Osteoblast (primary cell): ENCODE results near the gene IL7R. TPM values are rescaled to one million over a fixed set of nuclear protein-coding genes. Genes with fewer than 3 reads are reported as not detected.

ENCODE experiments used
- DNase-seq: peaks from one replicate; pipeline ENCODE4 v3.0.0; 2011; ENCODE audit warnings: low spot score, mixed read lengths; ENCODE audit not compliant: insufficient read length; ENCODE audit errors: missing footprints
- H2AFZ ChIP-seq: 2 replicates; pipeline ENCODE4 v1.6.0; 2011; ENCODE audit warnings: mild to moderate bottlenecking, low read length
- H3K27ac ChIP-seq: 2 replicates; pipeline ENCODE4 v1.5.1; 2011; ENCODE audit warnings: mild to moderate bottlenecking, low read depth, low read length, moderate library complexity
- H3K27me3 ChIP-seq: 2 replicates; pipeline ENCODE4 v1.6.0; 2012; ENCODE audit warnings: mild to moderate bottlenecking, control low read depth, inconsistent platforms, low read length, moderate library complexity; ENCODE audit not compliant: insufficient read depth
- H3K36me3 ChIP-seq: 2 replicates; pipeline ENCODE4 v1.5.1; 2011; ENCODE audit warnings: mild to moderate bottlenecking, low read length, control low read depth, moderate library complexity; ENCODE audit not compliant: insufficient read depth
- H3K4me1 ChIP-seq: 2 replicates; pipeline ENCODE4 v1.5.1; 2011; ENCODE audit warnings: mild to moderate bottlenecking, low read length, control low read depth, moderate library complexity; ENCODE audit not compliant: insufficient read depth
- H3K4me2 ChIP-seq: 2 replicates; pipeline ENCODE4 v1.6.0; 2011; ENCODE audit warnings: mild to moderate bottlenecking, low read length; ENCODE audit not compliant: insufficient read depth
- H3K4me3 ChIP-seq: fragments of 200-600 bp; sonication (generic); 3 replicates; pipeline ENCODE4 v1.5.1; 2012; ENCODE audit warnings: mild to moderate bottlenecking, low read length, inconsistent platforms; ENCODE audit not compliant: insufficient read depth
- H3K79me2 ChIP-seq: 2 replicates; pipeline ENCODE4 v1.6.0; 2012; ENCODE audit warnings: mild to moderate bottlenecking, low read length, control low read depth, inconsistent platforms; ENCODE audit not compliant: insufficient read depth
- H3K9me3 ChIP-seq: 2 replicates; pipeline ENCODE4 v1.5.1; 2011; ENCODE audit warnings: low read depth, low read length, control low read depth
- H4K20me1 ChIP-seq: 2 replicates; pipeline ENCODE4 v1.6.0; 2012; ENCODE audit warnings: mild to moderate bottlenecking, low read length, control low read depth; ENCODE audit not compliant: insufficient read depth
- total RNA-seq: library from RNA; depleted of rRNA; stranded (reverse); fragments of >200 nt; gene quantifications from 2 replicates; pipeline ENCODE4 v1.2.3, GENCODE V29; 2012
- TF ChIP-seq, protein P1 (sequence below): IDR thresholded peaks from 2 replicates; pipeline ENCODE4 v1.5.1; 2011; ENCODE audit warnings: mild to moderate bottlenecking, low read depth, low read length, moderate library complexity; ENCODE audit errors: extremely low read depth

IL7R gene
- total RNA-seq, 1 donor: 2.2 TPM

- Histone ChIP-seq H3K4me2 (no peak overlapping the region), H3K4me1 (no peaks in the 10 kb centered on the region), H3K27ac (no peak overlapping the region), H3K9me3 (no peaks in the 10 kb centered on the region), H3K36me3 (no peaks in the 10 kb centered on the region), H3K4me3 (no peak overlapping the region), H2AFZ (no peak overlapping the region), H4K20me1 (no peaks in the 10 kb centered on the region), H3K79me2 (no peaks in the 10 kb centered on the region), H3K27me3 (no peaks in the 10 kb centered on the region)
- TF ChIP-seq, protein P1, sequence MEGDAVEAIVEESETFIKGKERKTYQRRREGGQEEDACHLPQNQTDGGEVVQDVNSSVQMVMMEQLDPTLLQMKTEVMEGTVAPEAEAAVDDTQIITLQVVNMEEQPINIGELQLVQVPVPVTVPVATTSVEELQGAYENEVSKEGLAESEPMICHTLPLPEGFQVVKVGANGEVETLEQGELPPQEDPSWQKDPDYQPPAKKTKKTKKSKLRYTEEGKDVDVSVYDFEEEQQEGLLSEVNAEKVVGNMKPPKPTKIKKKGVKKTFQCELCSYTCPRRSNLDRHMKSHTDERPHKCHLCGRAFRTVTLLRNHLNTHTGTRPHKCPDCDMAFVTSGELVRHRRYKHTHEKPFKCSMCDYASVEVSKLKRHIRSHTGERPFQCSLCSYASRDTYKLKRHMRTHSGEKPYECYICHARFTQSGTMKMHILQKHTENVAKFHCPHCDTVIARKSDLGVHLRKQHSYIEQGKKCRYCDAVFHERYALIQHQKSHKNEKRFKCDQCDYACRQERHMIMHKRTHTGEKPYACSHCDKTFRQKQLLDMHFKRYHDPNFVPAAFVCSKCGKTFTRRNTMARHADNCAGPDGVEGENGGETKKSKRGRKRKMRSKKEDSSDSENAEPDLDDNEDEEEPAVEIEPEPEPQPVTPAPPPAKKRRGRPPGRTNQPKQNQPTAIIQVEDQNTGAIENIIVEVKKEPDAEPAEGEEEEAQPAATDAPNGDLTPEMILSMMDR: no peak
- DNase-seq: no peak
These were observed 37.0 kb upstream of the IL7R start for GRCh38 chr5:35819668-35820067.

- no peaks in the 10 kb centered on the region for H3K4me1 ChIP-seq
- H3K79me2 ChIP-seq: no peaks in the 10 kb centered on the region
- TF ChIP-seq, protein P1: no peak
- H4K20me1 ChIP-seq: no peaks in the 10 kb centered on the region
- no peak overlapping the region for H3K4me2 ChIP-seq
- H3K4me3 ChIP-seq: no peak overlapping the region
- no peaks in the 10 kb centered on the region for H3K36me3 ChIP-seq
- no peak overlapping the region for H3K27ac ChIP-seq
- DNase-seq: no peak
- no peak overlapping the region for H2AFZ ChIP-seq
- no peaks in the 10 kb centered on the region for H3K27me3 ChIP-seq
- no peaks in the 10 kb centered on the region for H3K9me3 ChIP-seq
These were observed 36.0 kb upstream of the IL7R start for GRCh38 chr5:35820735-35821134.

GRCh38 chr5:35821513-35821912, 35.2 kb upstream of the IL7R start:
- no peak overlapping the region for H3K4me2 ChIP-seq
- H3K27me3 ChIP-seq: no peaks in the 10 kb centered on the region
- H3K36me3 ChIP-seq: no peaks in the 10 kb centered on the region
- no peaks in the 10 kb centered on the region for H3K79me2 ChIP-seq
- TF ChIP-seq, protein P1: no peak
- no peak overlapping the region for H3K27ac ChIP-seq
- no peaks in the 10 kb centered on the region for H3K4me1 ChIP-seq
- no peak for DNase-seq
- H3K9me3 ChIP-seq: no peaks in the 10 kb centered on the region
- H3K4me3 ChIP-seq: no peak overlapping the region
- no peak overlapping the region for H2AFZ ChIP-seq
- H4K20me1 ChIP-seq: no peaks in the 10 kb centered on the region

DNA sequence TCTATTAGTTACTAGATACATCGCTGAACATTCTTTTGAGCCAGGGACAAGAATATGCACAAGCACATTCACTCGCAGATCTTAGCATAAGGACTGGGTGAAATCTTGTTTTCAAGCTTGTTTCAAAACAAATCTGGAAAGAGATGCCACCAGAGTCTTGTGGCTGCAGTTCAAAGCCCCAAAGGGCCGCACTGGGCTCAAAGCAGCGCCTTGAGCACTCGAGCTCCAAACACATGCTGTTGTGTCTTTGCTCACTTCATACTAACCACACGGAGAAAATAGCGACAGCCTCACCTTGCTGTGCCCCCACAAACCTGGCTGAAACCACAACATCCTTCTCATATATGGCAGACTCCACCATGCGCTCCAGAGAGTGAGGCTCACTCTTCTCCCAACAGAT, 34.2 kb upstream of the IL7R start:
- TF ChIP-seq, protein P1: no peak
- Histone ChIP-seq H3K9me3 (no peaks in the 10 kb centered on the region), H3K27me3 (no peaks in the 10 kb centered on the region), H3K79me2 (no peaks in the 10 kb centered on the region), H4K20me1 (no peaks in the 10 kb centered on the region), H3K36me3 (no peaks in the 10 kb centered on the region), H3K27ac (no peak overlapping the region), H3K4me3 (no peak overlapping the region), H2AFZ (no peak overlapping the region), H3K4me1 (no peaks in the 10 kb centered on the region), H3K4me2 (no peak overlapping the region)
- DNase-seq: no peak
